Fibroblast of lung (primary cell): ENCODE results near the gene OGFOD2.

Source experiments
- CTCF ChIP-seq, 2 donors: IDR thresholded peaks in 1 of 2; conservative IDR thresholded peaks in 1 of 2; 1 replicate in 1 of 2; 2 replicates in 1 of 2; pipeline ENCODE4 v1.5.1; 2011 to 2012; ENCODE audit warnings: low read length in 2 of 2, control low read depth in 1 of 2, inconsistent platforms in 1 of 2, low read depth in 1 of 2, mild to moderate bottlenecking in 1 of 2
- EZH2 ChIP-seq: IDR thresholded peaks from 2 replicates; pipeline ENCODE4 v1.5.1; 2012; ENCODE audit warnings: low read length, control low read depth, mild to moderate bottlenecking; ENCODE audit errors: missing control alignments

GRCh38 chr12:123028475-123028874, 53.4 kb downstream of the OGFOD2 start:
- TF ChIP-seq CTCF (conservative IDR thresholded peaks at IDR 0.05 in 1 of 2, IDR thresholded peaks at IDR 0.05 in 1 of 2; ENCODE audit: low read depth in 1 of 2, low read length in 2 of 2): no peak
- TF ChIP-seq EZH2: no peak
